WERI-Rb-1 (cell line): Measurements from ENCODE around the gene DNAH2.
A peak's percentile ranks its signal among the peaks of the same experiment; 100 is the strongest.

Experiments
- DNase-seq: peaks from one replicate; pipeline ENCODE4 v3.0.0-alpha.2; 2020
- H3K27ac ChIP-seq: fragments of 250-450 bp; sonication (Bioruptor Pico); 2 replicates; pipeline ENCODE4 v1.5.1; 2020; ENCODE audit warnings: mild to moderate bottlenecking, moderate library complexity
- H3K27me3 ChIP-seq: fragments of 250-450 bp; sonication (Bioruptor Pico); 2 replicates; pipeline ENCODE4 v1.5.1; 2021; ENCODE audit warnings: mild to moderate bottlenecking, low read depth, moderate library complexity; ENCODE audit not compliant: insufficient read depth, severe bottlenecking
- H3K36me3 ChIP-seq: fragments of 250-450 bp; sonication (Bioruptor Pico); 2 replicates; pipeline ENCODE4 v1.5.1; 2020; ENCODE audit warnings: mild to moderate bottlenecking, moderate library complexity
- H3K4me3 ChIP-seq: 2 replicates; pipeline ENCODE4 v1.5.1; 2011; ENCODE audit warnings: low read depth, mild to moderate bottlenecking, control low read depth, low read length
- H3K9me3 ChIP-seq: fragments of 250-450 bp; sonication (Bioruptor Pico); 2 replicates; pipeline ENCODE4 v1.5.1; 2021; ENCODE audit warnings: mild to moderate bottlenecking, moderate library complexity; ENCODE audit not compliant: severe bottlenecking
- CTCF ChIP-seq: IDR thresholded peaks from 2 replicates; pipeline ENCODE4 v1.5.1; 2011; ENCODE audit warnings: low read depth, mild to moderate bottlenecking, control low read depth, inconsistent platforms, low read length

DNAH2 gene

GRCh38 chr17:7701681-7702080, 15.9 kb upstream of the DNAH2 start:
- no peak for TF ChIP-seq CTCF
- H3K27me3 ChIP-seq: peaks cover 18% of the 10 kb centered on the region
- H3K36me3 ChIP-seq: peaks cover 18% of the 10 kb centered on the region
- no peak for DNase-seq
- no peak overlapping the region for H3K27ac ChIP-seq
- no peak overlapping the region for H3K4me3 ChIP-seq
- H3K9me3 ChIP-seq: no peaks in the 10 kb centered on the region

- Histone ChIP-seq H3K4me3 (no peak overlapping the region), H3K27ac (no peak overlapping the region), H3K27me3 (peaks cover 22% of the 10 kb centered on the region), H3K36me3 (peaks cover 18% of the 10 kb centered on the region), H3K9me3 (no peaks in the 10 kb centered on the region)
- DNase-seq: no peak
- TF ChIP-seq CTCF: no peak
Observed at GRCh38 chr17:7702776-7703175, 14.8 kb upstream of the DNAH2 start.

GRCh38 chr17:7703584-7704479, 13.7 kb upstream of the DNAH2 start:
- TF ChIP-seq CTCF: no peak
- peak; percentile 52 for DNase-seq
- Histone ChIP-seq H3K9me3 (no peaks in the 10 kb centered on the region), H3K36me3 (peaks cover 18% of the 10 kb centered on the region), H3K27ac (no peak overlapping the region), H3K4me3 (no peak overlapping the region), H3K27me3 (peaks cover 22% of the 10 kb centered on the region)

- Histone ChIP-seq H3K9me3 (no peaks in the 10 kb centered on the region), H3K27ac (no peak within 1 kb of the TSS), H3K4me3 (peak within 1 kb of the TSS; percentile 65), H3K36me3 (peaks cover 18% of the 10 kb centered on the region), H3K27me3 (peaks cover 22% of the 10 kb centered on the region)
- DNase-seq: peak; percentile 73
- TF ChIP-seq CTCF: no peak
Observed at GRCh38 chr17:7704601-7705268, 12.8 kb upstream of the DNAH2 start, which contains the start of gene EFNB3. EFNB3 (plus strand) TSS chr17:7705202; CDS start chr17:7705599, 397 bp downstream.

- no peak overlapping the region for H3K27ac ChIP-seq
- H3K27me3 ChIP-seq: peaks cover 22% of the 10 kb centered on the region
- H3K9me3 ChIP-seq: no peaks in the 10 kb centered on the region
Observed at GRCh38 chr17:7705269-7706255, 12.0 kb upstream of the DNAH2 start.

More at GRCh38 chr17:7705269-7706255, 12.0 kb upstream of the DNAH2 start:
- TF ChIP-seq CTCF: no peak
- peak; percentile 28 for DNase-seq
- Histone ChIP-seq H3K36me3 (peaks cover 18% of the 10 kb centered on the region), H3K4me3 (peak overlapping the region; percentile 65)
